ENCODE results near the gene KRTAP3-1.
"Not testable (repeated sequence)": the region's sequence is repeated elsewhere in the genome, so short reads cannot be mapped to it uniquely, and the experiment has no call there.

GRCh38 chr17:41040783-41041571, 32.0 kb upstream of the KRTAP3-1 start, which contains the start of gene KRTAP1-1:
- TF ChIP-seq CTCF (conservative IDR thresholded peaks at IDR 0.05; ENCODE audit: low read depth, low read length); EZH2phosphoT487 (IDR thresholded peaks at IDR 0.05; ENCODE audit: borderline replicate concordance, low read length): not testable (repeated sequence)
